Activated CD4-positive, alpha-beta T cell treated with anti-CD3 and anti-CD28 coated beads, Interleukin-2, amount 50 U/mL, for 1 hour (primary cell): ENCODE data around the gene SDCCAG8.

Experiments
- DNase-seq: peaks from one replicate; pipeline ENCODE4 v3.0.0-alpha.2; 2020

The SDCCAG8 gene

DNA sequence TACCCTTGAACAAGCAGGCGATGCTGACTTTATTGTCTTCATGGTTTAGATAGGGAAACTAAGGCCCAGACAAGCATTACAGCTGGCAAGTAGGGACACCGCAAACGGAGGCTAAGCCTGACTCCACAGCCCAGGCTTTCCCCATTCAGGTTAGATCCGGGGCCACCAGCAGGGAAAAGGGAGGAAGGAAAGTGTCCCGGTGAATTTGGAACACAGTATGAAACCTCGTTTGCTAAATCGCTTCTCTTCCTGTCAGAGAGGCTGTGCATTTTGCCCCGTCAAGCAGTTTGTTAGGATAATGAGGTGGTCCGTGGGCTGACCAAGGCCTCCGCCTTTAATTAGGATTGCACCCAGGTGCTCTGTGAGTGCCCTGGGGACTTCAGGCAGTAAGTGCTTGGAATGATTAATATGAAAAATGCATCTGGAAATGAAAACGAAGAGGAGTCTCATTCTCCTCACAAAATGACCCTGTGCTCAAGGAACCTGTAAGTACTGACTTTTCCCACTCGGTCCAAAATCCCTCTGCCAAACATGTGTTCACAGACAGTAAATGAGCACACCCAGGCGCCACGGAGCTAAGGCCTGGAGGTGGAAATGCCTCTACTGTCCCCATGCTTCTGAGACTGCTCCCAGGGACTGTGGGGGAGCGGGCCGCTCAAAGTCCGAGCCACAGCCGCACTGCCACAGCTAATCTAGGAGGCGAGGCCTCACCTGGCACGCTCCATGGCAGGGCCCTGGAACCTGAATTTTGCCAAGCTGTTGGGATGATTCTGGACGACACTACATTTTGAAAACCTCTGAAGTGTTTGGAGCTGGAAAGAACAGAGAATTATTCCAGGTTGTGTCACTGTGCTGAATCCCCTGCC lies 234.1 kb downstream of the SDCCAG8 start:
- DNase-seq, result no peak

DNA sequence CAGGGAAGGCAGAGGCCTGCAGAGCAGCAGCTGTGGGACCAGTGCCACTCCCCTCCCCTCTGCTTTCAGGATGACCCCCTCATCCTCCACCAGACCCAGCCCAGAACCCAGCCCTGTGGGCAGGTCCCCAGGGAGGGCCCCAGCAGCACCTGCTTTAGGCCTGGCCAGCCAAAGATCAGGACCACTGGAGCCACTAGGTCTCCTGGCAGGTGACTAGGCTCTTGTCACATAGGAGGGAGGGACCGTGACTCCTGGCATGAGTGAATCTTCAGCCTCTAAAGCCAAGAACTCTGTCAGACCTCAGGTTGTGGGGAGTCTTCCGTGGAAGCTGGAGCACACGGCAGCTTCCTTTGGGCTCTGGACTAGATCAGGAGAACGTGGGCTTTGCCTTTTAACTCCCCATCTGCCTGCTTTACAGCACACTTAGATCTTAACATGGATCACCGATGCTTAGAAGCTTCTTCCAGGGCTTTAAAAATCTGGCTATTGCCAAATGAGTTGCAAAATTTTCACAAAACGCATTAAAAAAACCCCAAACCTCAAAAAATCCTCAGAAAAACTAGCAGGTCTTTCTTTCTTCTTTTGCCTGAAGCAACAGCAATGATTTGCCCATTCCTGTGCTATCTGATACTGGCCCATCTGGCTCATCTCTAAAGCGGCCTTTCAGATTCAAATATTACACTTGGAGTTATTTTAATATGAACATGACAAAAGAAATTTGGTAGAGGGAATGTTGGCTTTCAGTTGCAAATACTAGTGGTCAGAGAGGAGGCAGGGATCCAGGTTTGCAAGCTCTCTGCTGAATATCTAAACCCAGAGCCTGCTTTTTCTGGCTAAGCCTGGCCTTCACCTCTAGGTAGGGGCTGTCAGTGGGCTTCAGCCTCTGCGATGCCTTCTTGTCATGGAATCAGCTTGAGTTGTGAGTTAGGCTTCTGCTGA lies 235.2 kb downstream of the SDCCAG8 start:
- DNase-seq, result no peak

DNA sequence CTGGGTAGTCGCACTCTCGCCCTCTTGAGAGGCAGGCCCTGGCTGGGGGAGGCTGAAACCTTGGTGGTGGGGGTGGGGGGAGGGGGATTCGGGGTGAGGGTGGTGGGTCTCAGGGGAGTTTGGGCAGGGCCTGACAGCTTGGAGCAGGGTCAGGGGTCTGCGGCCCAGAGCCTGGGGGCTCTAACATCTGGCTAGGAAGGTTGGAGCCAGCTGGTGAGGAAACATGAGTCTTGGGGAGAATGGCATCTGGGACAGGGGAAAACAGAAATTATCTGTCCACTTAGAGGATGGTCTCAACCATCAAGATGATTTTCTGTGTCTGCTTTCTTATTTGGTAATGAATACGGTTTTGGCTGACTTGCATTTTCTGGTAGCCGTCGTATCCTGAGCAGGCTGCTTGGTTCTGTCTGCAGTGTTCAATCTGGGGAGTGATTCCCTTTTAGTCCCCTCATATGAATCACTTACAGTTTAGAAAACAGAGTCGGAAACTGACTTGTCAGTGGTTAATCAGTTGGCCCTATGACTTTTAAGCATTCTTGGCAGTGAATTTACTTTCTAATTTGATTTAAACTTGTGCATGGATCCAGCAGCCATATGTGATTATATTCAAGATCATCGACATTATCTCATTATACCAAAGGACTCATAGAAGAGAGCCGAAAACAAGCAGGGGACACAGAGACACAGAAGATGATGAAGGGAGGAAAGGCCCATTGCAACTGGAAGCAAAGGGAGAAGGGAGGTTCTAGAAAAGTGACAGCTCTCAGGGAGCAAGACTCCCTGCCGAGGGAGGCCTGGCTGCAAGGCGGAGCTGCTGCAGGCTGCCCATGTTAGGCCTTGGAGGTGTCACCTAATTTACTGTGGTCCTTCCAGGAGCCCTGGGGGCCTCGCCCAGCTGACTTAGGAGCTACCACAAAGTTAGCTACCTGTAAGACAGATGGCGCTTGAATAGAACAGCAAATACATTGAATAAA lies 237.6 kb downstream of the SDCCAG8 start:
- no peak for DNase-seq

DNA sequence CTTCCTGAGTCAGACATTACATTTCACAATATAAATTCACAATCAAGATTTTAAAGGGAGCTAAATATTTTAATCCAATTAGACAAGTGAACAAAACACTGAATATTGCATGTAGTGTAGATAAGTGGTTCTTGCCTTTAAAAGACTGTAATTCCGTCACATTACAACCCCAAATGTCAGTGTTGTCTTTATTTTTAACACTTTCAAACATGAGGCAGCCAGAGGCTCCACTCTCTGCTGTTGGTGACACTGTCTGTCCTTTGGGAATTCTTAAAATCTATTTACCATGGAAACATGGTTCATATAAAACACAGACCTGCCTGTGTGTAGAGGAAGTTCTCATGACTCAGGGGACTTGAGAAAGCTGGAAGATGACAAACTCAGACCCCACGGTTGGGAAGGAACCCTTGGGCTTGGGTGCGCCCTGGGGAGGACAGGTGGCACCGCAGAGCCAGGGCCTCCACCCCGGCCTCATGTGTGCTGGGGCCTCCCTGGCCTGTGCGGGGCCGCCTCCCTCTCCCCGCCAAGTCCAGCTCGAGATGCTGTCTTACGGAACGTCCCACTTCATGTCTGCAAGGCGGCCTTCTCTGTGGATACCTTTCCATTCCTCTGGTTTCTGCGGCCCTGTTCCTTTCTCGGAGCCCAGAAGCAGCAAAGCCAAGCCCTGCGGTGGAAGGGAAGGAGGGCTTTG lies 239.0 kb downstream of the SDCCAG8 start:
- DNase-seq, result no peak

DNA sequence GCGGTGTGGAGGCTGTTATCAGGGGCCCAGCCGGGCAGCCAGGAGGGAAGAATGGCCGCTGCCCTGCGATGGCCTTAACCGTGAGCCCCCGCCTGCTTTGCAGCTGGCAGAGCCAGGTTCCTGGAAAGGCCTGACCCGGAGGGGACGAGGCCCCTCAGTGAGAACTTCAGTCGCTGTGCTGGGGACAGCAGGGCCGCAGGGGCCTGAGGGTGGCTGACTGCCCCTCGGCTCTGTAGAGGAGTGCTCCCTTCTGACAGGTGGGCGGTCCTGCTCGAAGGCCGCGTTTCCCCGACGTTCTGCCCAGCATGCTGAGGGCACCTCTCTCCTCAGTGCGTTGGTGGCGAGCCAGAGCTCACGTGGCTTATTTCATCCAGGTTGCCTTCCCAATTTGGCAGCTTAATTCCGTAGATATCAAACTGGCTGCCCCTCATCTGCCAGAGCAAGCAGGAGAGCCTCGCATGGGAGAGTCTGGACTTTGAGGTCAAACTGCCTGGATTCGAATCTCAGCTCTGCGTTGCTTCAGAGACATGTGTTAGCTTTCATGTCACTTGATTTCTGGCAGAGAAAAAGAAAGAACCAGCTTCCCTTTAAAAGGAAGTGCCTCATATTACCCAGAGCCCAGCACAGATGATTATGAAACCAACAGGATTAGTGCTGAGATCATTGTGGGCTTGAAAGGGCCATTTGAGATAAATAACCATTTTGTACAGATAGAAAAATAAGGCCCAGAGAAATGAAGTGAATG lies 239.8 kb downstream of the SDCCAG8 start:
- DNase-seq, result no peak

DNA sequence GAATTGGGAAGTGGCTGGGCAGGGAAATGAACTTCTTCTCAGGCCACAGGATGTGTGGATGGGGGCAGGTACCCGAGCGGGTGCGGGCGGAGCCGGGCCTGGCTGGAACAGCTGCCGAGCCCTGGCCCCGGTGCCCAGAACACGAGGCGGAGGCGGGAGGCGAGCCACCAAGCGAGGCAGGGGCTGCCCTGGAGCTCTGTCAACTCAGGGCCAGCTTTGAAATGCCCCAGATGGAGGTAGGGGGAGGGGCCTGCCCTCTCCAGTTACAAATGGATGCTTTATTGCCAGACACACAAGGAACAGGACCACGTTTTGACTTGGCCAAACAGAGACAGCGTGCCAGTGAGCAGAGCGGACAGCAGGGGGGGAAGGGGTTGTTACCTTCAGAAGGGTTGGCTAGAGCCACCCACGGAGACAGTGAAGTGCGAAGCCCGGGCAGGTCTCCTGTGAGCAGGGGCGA lies 240.4 kb downstream of the SDCCAG8 start:
- DNase-seq, result no peak

DNA sequence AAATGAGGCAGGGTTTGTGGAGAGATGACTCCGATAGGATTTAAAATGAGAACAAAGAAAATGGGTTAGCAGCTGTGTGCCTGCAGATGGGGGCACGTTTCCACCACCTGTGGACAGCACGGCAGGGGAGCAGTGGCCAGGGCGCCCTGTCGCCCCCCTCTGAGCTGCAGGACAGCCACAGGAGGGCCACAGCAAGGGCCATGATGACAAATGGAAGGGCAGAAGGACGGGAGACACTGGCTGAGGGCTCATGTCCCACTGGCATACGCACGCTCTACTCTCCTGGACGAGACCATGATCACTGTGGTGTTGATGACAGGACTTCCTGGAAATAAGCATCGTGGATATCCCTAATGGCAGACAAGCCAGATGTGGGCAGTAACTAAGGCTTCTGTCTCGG lies 241.0 kb downstream of the SDCCAG8 start:
- no peak for DNase-seq

DNA sequence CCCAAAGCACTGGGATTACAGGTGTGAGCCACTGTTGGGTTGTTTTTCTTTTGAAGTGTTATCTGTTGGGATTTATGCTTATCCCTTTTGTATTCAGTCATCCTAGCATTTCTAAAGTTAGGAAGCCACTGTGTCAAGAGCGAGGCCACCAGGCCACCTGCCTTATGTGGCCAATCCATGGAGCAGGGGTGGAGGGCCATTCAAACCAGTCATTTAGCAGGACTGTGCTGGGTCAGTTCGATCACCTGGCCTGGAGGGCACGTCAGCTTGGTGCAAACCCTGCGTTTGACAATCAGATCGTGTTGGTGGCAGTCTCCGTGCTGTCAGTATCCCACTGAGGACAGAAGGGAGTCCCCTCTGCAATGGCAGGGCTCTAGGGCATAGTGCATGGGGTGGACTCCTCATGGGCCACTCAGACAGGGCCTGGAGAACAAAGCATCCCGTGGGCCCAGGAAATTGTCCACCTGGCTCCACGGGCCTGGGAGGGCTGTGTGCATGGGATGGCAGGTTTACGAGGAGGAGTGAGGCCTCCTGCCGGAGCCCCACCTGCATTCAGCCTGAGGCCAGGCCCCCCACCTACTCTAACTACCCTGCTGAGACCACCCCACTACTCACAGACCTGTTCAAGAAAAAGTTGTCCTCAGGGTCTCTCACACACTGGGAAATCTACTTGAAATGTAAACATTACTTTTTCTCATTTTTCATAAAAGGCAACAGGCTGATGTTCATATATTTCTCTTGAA lies 242.3 kb downstream of the SDCCAG8 start:
- DNase-seq, result no peak

DNA sequence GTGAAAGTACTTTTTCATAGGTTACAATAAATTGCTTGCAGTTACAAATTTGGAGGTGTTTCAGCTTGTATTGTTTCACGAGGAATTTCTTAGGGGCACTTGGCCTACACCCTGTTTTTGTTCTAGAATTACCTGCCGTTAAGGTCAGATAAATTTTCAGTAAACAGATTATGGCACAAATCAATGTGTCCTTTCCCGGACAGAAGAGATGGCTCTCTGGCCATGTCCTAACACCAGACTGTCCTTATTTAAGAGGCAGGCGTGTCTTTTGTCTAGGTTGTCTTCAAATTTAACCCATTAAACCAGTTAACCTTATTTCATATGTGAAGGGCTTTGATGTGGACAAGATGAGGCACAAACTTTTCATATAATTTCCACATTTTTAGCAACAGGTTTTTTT lies 243.4 kb downstream of the SDCCAG8 start:
- DNase-seq, result no peak

DNA sequence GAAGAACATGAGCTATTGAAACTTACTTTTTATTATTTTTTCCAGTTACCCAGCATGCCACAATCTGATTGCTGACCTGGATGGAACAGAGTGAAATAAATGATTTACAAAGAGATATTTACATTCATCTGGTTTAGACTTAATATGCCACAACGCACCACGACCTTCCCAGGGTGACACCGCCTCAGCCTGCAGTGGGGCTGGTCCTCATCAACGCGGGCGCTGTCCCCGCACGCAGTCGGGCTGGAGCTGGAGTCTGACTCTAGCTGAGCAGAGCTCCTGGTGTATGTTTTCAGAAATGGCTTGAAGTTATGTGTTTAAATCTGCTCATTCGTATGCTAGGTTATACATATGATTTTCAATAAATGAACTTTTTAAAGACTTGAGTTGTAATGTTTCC lies 243.9 kb downstream of the SDCCAG8 start:
- no peak for DNase-seq

DNA sequence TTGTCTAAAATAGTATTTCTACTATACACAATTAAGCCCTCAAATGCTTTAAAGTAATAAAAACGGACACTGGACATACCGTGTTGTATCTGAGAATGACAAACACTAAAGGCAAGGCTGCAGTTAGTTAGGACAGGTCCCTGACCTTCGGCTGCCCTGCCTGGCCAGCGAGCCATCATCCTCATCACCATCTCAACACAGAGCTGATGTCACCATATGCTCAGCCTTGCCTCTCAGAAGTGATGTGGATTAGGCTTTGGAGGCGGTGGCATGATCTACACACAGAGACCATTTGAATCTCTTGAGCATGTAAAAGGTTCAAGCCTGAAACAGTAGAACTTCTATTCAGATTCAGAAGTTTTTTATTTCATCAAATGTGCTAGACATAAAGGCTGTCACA lies 244.7 kb downstream of the SDCCAG8 start:
- no peak for DNase-seq

DNA sequence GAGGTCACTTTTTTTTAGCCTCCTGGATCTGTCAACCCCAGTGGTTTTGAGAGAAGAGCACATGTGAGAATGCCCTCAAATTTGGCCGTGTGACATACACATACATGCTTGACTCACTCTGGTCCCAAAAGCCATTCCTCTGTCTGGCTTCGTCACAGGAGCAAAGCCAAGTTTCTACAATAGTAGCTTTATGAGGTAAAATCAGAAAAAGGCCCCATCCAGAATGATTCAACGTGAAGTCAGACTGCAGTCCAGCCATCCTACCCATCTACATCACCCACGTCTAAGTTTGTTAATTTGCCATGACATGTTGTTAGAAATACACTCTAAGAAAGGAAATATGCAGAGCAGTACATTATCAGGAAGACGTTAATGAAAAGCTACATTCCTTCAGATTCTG lies 245.2 kb downstream of the SDCCAG8 start:
- DNase-seq, result no peak

DNA sequence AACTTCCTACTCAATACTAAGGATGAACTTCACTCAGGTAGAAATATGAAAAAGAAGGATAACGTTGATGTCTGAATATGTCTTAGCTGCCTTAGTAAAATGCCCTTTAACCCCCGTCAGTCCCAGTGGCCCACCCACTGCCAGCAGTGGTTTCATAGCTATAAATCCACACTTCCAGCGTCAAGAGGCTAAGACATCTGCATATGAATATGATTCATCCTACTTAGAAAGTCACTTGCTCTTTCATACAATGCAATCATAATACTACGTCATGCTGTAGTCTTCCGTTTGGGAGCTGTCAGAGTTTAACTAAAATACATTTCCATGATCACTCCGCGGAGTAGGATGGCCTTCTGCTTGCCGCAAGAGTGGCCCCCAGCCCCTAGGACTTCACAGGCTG lies 247.3 kb downstream of the SDCCAG8 start:
- no peak for DNase-seq

DNA sequence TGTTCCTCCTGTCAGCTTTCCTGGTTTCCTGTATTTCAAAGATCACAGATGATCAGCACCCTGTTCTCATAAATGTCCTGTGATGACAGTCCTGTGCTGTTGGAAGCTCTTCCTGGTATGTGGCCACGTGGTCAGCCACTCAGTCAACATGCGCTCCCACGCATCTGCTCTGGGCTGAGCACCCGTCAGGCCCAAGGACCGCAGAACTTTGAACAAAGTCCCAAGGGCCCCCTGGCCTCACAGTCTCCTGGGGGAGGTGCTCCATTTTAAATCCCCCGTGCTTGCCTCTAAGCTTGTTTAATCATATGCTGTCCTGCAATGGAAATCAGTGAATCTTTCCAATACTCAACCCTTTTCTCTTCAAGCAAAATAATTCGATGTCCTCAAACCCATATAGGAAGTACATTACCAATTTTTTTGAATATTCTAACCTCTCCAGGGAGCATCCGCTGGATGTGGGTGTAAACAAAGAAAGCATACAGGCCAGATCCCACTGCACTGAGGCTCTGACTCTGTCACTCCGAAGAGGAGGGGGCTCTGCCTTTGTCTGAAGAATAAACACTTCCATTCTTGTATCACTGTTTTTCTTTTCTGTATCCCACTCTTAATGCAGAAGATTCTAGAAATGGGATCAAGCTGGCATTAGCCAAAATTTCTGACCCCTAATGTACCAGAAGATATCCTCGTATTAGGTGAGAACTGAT lies 250.3 kb downstream of the SDCCAG8 start:
- no peak for DNase-seq

DNA sequence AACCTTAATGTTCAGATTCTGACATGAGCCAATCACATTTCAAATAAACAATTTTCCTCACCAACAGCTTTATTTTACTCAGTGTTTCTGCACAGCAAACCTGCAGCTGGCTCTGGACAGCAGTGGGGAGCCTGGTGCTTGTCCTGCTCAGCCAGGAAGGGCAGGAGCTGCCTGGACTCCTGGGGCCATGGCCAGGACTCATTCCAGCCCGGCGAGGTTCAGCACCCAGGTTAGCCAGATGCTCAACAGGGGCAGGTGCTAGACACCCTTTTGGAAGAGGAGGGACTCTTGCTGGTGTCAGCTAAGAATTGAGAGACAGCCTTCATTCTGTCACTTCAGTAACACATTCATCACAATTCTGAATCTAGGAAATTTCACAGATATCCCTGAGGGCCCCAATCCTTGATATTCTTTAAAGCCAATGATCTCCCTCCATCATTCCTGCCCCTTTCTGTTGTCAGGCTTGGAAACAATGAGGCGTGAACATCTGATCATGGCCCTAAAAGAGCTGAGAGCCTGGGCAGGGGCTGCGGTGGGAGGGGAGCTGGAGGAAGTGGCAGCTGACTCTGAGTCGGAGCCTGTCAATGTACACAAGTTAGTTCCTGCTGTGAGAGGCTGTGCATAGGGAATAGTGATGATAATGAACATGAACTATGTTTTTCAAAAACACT lies 251.3 kb downstream of the SDCCAG8 start:
- no peak for DNase-seq

DNA sequence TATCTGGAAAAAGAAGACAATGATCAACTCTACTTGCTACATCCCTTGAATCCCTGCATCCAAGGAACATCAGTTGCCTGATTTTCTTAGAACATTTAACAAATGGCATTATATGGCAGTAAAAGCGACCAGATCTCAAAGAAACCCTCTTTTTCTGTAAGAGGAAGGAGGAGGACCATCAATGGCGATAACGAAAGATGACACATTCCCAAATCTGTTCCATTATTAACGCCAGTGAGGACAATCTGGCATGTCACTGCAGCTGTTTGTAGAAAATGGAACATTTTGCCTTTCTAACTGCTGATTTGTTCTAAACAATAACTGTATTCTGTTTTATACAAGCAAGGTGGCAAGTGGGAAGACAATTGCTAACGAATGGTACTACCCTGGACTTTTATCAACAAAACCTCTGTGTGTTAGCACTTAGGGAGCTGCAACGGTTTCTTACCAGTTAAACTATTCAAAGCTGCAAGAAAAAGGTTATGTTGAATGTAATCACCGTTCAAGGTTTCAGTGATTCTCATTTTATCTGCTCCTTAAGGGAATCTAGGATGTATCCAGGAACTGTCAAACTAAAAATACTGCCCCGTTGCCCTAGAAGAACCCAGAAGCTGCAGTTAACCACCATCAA lies 251.9 kb downstream of the SDCCAG8 start:
- DNase-seq, result no peak

DNA sequence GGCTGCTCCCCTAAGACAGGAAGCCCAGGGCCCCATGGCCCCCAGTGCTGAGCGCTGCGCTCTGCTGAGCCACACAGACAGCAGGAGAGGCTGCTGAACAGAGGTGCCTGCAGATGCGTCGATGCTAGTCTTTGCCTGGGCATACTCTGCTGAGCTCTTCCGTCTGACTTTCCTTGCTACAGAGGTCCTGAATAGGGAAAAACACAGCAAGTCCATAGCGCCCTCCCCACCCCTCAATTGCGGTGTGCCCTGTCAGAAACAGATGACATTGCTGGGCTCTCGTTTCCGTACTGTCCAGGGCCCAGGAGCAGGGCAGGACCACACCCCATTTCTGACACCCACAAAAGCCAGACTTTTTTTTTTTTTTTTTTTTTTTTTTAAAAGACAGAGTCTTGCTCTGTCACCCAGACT lies 252.5 kb downstream of the SDCCAG8 start:
- DNase-seq, result no peak

DNA sequence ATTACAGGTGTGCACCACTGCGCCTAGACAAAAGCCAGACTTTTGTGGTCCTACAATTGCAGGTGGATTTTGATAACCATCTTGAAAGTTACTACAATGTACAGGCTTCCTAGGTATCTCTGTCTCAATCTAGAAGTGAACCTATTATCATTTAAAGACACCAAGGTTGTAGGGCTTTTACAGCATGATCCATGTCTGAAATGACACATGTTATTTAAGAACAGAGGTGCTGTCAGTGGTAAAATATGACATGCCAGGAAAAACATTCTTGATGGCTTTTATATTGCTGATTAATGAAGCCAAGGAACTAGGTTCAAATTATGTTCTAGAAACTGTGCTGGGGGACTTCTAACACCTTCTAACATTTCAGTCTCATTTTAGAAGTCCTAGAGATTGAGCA lies 253.1 kb downstream of the SDCCAG8 start:
- DNase-seq, result no peak

DNA sequence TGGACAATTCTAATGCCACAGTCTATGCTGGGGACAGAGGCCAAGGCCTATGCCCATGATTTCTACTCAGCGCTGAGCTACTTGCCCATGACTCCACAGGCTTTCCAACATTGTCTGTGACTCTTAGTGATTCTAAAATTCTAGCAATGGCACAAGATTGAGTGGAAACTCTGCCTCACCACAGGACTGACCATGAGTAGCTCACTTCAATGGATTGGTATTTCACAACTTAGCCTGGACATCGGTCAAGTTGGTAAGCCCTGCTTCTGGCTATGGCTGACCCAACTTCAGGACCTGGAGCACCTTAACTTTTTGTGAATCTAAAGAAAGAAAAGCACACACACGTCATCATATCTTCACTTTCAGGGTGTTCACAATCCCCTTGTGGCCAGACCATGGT lies 255.1 kb downstream of the SDCCAG8 start:
- DNase-seq, result no peak
